Tibial artery (tissue), 4 donors: ENCODE results near the gene TLNRD1.

ENCODE experiments used
- DNase-seq, 2 donors: peaks; one replicate each; pipeline ENCODE4 v3.0.0-alpha.2; 2019
- H3K27ac ChIP-seq, 2 donors: fragments of 200-600 bp; sonication (generic) in 1 of 2; 1 replicate in 1 of 2; 2 replicates in 1 of 2; pipeline ENCODE4 v1.5.1; 2018 to 2019; ENCODE audit warnings: mild to moderate bottlenecking in 1 of 2
- H3K27me3 ChIP-seq, 2 donors: fragments of 200-600 bp; sonication (generic) in 1 of 2; one replicate each; pipeline versions ENCODE4 v1.5.1 to v1.6.0; 2016 to 2019
- H3K36me3 ChIP-seq, 3 donors: fragments of 200-600 bp; sonication (generic) in 2 of 3; one replicate each; pipeline ENCODE4 v1.5.1; 2016 to 2019; ENCODE audit warnings: mild to moderate bottlenecking in 2 of 3
- H3K4me1 ChIP-seq, 4 donors: fragments of 200-600 bp; sonication (generic) in 2 of 4; 1 replicate in 3 of 4; 2 replicates in 1 of 4; pipeline ENCODE4 v1.5.1; 2016 to 2019
- H3K4me3 ChIP-seq, 2 donors: fragments of 200-600 bp; sonication (generic) in 1 of 2; 1 replicate in 1 of 2; 2 replicates in 1 of 2; pipeline ENCODE4 v1.5.1; 2018 to 2019; ENCODE audit warnings: mild to moderate bottlenecking in 2 of 2
- H3K9me3 ChIP-seq, 3 donors: fragments of 200-600 bp; sonication (generic) in 1 of 3; one replicate each; pipeline ENCODE4 v1.5.1; 2016 to 2019
- intact Hi-C: fragments of 100-400 bp; cut with DNase I; formaldehyde crosslinking; loops from one replicate; pipeline ENCODE4 v1.15.0; 2023; ENCODE audit warnings: low total_unique reads
- TF ChIP-seq, protein P1 (sequence below), 2 experiments: fragments of 200-600 bp in 1 of 2; fragments of 450-650 bp in 1 of 2; IDR thresholded peaks; one replicate each; pipeline ENCODE4 v1.5.1; 2017 to 2019; ENCODE audit warnings: antibody characterized with exemption in 2 of 2, mild to moderate bottlenecking in 1 of 2, moderate library complexity in 1 of 2

Gene TLNRD1

DNA sequence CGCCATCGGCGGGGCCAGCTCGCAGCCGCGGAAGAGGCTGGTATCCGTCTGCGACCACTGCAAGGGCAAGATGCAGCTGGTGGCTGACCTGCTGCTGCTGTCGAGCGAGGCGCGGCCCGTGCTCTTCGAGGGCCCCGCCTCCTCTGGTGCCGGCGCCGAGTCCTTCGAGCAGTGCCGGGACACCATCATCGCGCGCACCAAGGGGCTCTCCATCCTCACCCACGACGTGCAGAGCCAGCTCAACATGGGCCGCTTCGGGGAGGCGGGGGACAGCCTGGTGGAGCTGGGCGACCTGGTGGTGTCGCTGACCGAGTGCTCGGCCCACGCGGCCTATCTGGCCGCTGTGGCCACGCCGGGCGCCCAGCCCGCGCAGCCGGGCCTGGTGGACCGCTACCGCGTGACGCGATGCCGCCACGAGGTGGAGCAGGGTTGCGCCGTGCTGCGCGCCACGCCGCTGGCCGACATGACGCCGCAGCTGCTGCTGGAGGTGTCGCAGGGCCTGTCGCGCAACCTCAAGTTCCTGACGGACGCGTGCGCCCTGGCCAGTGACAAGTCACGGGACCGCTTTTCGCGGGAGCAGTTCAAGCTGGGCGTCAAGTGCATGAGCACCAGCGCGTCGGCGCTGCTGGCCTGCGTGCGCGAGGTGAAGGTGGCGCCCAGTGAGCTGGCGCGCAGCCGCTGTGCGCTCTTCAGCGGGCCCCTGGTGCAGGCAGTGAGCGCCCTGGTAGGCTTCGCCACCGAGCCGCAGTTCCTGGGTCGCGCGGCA, 1.8 kb downstream of the TLNRD1 start:
- H3K27me3 ChIP-seq = no peaks in the 10 kb centered on the region
- H3K9me3 ChIP-seq = no peaks in the 10 kb centered on the region
- peak overlapping the region; percentile 84 to 92 for H3K27ac ChIP-seq
- intact Hi-C loops = no loop called here
- peak overlapping the region; percentile 65 to 92 for H3K4me3 ChIP-seq
- H3K4me1 ChIP-seq = peaks cover 0 to 39% (median 30%) of the 10 kb centered on the region in 4 donors
- H3K36me3 ChIP-seq = peaks cover 8 to 11% (median 10%) of the 10 kb centered on the region in 3 donors
- TF ChIP-seq, protein P1, sequence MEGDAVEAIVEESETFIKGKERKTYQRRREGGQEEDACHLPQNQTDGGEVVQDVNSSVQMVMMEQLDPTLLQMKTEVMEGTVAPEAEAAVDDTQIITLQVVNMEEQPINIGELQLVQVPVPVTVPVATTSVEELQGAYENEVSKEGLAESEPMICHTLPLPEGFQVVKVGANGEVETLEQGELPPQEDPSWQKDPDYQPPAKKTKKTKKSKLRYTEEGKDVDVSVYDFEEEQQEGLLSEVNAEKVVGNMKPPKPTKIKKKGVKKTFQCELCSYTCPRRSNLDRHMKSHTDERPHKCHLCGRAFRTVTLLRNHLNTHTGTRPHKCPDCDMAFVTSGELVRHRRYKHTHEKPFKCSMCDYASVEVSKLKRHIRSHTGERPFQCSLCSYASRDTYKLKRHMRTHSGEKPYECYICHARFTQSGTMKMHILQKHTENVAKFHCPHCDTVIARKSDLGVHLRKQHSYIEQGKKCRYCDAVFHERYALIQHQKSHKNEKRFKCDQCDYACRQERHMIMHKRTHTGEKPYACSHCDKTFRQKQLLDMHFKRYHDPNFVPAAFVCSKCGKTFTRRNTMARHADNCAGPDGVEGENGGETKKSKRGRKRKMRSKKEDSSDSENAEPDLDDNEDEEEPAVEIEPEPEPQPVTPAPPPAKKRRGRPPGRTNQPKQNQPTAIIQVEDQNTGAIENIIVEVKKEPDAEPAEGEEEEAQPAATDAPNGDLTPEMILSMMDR (IDR thresholded peaks at IDR 0.05) = no peak
- no peak for DNase-seq

DNA sequence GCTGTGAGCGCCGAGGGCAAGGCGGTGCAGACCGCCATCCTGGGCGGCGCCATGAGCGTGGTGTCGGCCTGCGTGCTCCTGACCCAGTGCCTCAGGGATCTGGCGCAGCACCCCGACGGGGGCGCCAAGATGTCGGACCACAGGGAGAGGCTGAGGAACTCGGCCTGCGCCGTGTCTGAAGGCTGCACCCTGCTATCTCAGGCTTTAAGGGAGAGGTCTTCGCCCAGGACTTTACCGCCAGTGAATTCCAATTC, 2.3 kb downstream of the TLNRD1 start:
- H3K4me1 ChIP-seq = peaks cover 0 to 39% (median 30%) of the 10 kb centered on the region in 4 donors
- H3K9me3 ChIP-seq = no peaks in the 10 kb centered on the region
- no peak for DNase-seq
- peaks cover 8 to 11% (median 10%) of the 10 kb centered on the region in 3 donors for H3K36me3 ChIP-seq
- no peaks in the 10 kb centered on the region for H3K27me3 ChIP-seq
- H3K27ac ChIP-seq = no peak overlapping the region
- TF ChIP-seq, protein P1 (IDR thresholded peaks at IDR 0.05) = no peak
- intact Hi-C loops = no loop called here
- peak overlapping the region; percentile 65 to 92 for H3K4me3 ChIP-seq

DNA sequence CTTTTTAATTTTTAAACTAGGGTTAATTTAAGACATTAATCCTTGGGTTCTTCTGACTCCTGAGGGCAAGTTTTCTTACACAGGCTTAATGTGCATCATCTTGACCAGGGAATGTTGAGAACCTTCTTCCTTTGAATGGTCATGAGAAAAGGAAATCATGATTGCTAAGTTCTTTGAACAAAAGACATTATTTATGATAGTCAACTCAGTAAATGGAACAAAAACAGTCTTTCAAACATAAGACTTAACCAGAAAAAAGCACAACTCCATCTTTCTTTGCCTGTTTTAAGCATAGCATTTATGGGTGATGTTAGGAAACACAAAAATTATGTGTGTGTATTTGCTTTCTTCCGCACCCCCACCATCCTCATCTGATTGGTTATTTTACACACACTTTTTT, 5.4 kb downstream of the TLNRD1 start:
- DNase-seq = no peak
- H3K27ac ChIP-seq = no peak overlapping the region
- TF ChIP-seq, protein P1 (IDR thresholded peaks at IDR 0.05) = no peak
- H3K27me3 ChIP-seq = no peaks in the 10 kb centered on the region
- intact Hi-C loops = no loop called here
- H3K9me3 ChIP-seq = no peaks in the 10 kb centered on the region
- H3K4me3 ChIP-seq = no peak overlapping the region
- H3K4me1 ChIP-seq = peaks cover 0 to 39% (median 28%) of the 10 kb centered on the region in 4 donors
- peaks cover 8 to 11% (median 10%) of the 10 kb centered on the region in 3 donors for H3K36me3 ChIP-seq

DNA sequence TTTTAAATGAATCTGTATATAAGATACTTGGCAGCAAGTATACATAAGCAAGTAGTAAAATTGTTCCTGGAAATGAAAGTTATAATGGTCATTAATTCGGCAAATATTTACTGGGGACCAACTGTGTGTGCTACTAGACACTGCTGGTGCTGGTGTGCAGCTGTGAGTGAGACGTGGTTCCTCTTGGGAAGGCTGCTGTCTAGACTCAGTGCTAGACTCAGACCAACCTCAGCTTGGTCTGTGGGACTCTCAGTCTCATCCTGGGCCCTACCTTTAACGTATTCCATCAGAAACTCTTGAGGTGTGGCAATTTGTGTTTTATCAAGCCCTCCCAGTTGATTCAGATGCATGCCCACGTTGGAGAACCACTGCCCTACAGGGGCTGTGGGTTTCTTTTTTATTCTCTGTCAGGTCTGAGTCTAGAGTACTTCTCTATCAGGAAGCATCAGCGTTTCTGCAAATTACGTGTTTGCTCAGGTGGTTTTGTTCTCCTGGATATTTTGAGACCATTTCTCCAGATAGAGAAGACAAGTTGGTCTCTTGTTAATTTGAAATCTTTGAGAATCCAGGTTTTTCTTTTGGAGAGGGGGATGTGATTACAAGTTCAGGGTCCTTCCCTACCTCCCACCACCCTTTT, 6.8 kb downstream of the TLNRD1 start:
- Histone ChIP-seq H3K4me3 (no peak overlapping the region), H3K9me3 (no peaks in the 10 kb centered on the region), H3K4me1 (peaks cover 0 to 35% (median 22%) of the 10 kb centered on the region in 4 donors), H3K27ac (no peak overlapping the region), H3K27me3 (no peaks in the 10 kb centered on the region), H3K36me3 (peaks cover 8 to 9% (median 9%) of the 10 kb centered on the region in 3 donors)
- intact Hi-C loops = no loop called here
- DNase-seq = no peak
- TF ChIP-seq, protein P1 (IDR thresholded peaks at IDR 0.05) = no peak

DNA sequence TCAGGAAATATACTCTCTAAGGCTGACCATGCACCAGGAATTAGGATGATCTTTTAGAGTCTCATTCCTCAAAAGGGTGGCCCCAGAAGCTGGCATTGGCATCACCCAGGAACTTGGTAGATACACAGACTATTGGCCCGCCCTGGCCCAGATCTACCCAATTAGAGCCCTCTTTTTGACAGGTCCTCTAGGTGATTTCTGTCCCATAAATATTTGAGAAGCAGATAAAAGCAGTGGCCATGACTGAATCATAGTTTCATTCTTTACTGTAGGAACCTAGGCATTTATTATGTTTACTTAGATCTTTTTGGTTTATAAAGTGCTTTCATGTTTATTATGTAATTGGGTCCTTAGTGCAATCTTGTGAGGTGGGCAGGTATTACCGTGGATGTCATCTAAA, 7.6 kb downstream of the TLNRD1 start:
- Histone ChIP-seq H3K9me3 (no peaks in the 10 kb centered on the region), H3K27ac (no peak overlapping the region), H3K27me3 (no peaks in the 10 kb centered on the region), H3K4me1 (peaks cover 0 to 27% (median 14%) of the 10 kb centered on the region in 4 donors), H3K4me3 (no peak overlapping the region), H3K36me3 (peaks cover under 1 to 2% (median 1%) of the 10 kb centered on the region in 3 donors)
- TF ChIP-seq, protein P1 (IDR thresholded peaks at IDR 0.05) = no peak
- intact Hi-C loops = no loop called here
- no peak for DNase-seq
